DMS53 treated with DMSO at 0.1 percent for 48 hours (cell line): ENCODE results near the gene KIAA1549.

Experiments used
- DNase-seq: peaks from one replicate; lab custom pipeline; 2025; ENCODE audit not compliant: unreplicated experiment; lab: John Stamatoyannopoulos, UW

Gene KIAA1549

GRCh38 chr7:138911007-138911406 is 70.2 kb downstream of the KIAA1549 start:
- DNase-seq = no peak

GRCh38 chr7:138907850-138908249 is 73.3 kb downstream of the KIAA1549 start:
- DNase-seq = no peak

DNA sequence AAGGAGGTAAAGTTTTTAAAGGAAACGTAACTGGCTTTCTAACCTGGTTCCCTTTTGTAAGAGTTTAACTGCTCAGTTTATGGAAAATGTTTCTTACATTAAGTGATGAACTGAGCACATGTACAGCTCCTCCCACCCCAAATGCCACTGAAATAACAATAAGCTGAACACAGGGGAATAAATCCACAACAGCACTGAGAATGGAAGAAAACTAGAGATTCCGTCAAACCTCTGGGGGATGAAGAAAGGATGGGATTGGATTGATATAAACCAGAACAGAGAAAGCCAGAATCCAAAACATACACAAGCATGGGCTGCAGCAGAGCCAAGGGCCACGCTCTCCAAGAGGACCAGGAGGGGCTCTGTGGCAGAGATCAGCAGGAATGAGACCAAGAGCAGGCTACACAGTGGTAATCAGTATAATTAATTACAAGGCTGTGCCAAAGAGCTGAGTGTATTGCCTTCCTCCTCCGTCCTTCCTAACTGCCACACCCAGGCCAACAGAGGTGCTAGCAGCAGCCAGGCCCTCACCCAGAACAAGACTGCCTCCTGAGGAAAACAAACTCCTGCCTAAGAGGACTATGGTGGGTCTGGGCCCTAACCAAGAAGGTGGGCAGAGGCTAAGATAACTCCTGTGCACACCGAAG is 73.9 kb downstream of the KIAA1549 start:
- no peak for DNase-seq

- DNase-seq = peak; percentile 57
Observed at GRCh38 chr7:138903859-138904435, 77.2 kb downstream of the KIAA1549 start.

DNA sequence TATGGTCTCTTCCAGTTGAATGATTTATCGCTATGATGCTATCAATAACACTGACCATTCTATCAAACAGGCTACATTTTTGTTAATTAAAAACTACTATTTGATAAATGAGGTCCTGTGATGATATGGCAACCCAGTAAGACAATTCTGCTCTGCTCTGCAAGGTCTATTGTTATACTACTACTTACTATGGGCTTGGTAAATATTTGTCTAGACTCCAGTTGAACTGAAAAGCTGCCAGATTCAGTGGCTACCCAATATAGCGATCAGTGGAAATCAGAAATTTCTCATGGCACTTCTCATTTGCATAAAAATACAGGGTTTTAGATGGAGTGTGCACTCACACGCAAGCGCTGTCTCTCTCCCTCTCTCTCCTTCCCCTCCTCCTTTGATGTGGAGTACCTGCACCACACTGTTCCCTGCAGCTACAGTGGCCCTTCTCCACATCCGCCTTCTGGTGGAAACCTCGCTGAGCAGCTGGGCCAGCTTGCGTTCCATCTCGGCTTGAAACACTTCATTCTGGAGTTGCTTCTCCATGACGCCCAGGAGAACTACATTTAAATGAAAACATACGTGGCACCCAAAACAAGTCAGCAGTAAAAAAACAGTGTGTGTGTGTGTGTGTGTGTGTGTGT is 77.9 kb downstream of the KIAA1549 start:
- DNase-seq = peak; percentile 98

DNA sequence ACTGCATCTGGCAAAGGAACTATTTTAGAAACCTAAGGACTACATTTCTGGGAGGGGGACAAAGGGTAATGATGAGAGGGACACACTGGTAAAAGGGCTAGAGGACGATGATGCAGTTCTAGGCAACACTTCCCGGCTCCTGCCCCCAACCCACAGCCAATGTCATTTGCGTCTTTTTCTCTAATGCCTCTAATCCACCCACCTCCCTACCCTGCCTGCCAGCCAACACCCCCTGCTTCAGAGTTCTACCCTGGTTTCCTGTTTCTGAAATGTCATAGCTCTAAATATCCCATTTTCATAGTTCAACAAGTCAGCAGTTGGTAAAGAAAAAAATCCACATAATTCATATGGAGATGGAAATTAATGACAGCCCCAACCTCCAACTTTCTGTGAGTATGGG is 79.0 kb downstream of the KIAA1549 start:
- DNase-seq = no peak

GRCh38 chr7:138900035-138900828 is 81.0 kb downstream of the KIAA1549 start:
- DNase-seq = no peak

GRCh38 chr7:138898802-138899201 is 82.4 kb downstream of the KIAA1549 start:
- no peak for DNase-seq

GRCh38 chr7:138898255-138898654 is 82.9 kb downstream of the KIAA1549 start:
- DNase-seq = no peak

GRCh38 chr7:138895679-138896078 is 85.5 kb downstream of the KIAA1549 start:
- DNase-seq = no peak

GRCh38 chr7:138893258-138893657 is 87.9 kb downstream of the KIAA1549 start:
- DNase-seq = no peak

- DNase-seq = peak; percentile 20
Observed at GRCh38 chr7:138892812-138893211, 88.4 kb downstream of the KIAA1549 start.

DNA sequence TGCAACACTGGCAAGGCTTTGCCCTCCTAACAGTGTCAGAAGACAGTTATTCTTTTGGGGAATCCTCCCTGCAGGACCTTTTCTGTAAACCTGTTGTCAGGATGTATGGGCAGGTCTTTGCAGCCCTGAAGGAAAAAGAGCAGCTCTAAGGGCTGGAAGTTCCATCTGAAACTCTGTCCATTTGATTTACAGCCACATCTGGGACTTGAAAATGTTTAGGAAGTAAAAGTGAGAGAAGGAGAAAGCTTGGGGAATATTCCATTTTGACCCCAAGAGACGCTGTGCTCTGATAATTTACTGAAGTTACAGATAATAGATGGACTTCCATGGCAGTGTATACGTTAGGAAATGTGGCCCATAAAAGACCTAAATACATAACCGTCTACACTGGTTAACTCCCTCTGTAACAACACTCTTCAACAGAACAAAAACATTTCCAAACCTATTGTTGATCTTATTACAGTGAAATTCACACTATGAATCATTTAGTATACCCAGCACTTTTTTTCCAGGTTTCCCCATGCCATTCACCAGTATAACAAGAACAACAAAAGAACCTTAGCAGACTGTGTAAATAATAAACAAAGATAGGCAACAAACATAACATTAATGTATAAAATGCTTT is 89.1 kb downstream of the KIAA1549 start:
- no peak for DNase-seq

DNA sequence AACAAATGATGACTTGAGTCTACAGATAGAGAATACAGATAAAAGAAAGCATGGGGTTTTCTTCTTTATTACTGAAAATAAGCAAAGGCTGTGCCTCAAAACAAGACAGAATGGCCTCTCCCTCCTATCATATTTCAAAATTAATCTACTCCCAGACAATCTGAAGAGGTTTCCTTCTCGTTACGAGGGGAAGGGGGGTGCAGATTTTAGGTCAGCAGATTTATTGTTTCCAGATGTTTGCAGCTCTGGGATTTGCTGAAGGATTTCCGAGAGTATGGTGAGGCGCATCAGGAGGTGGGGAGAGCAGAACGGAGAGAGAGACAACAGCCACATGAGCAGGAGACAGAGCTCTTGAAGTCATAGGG is 89.8 kb downstream of the KIAA1549 start:
- DNase-seq = no peak

DNA sequence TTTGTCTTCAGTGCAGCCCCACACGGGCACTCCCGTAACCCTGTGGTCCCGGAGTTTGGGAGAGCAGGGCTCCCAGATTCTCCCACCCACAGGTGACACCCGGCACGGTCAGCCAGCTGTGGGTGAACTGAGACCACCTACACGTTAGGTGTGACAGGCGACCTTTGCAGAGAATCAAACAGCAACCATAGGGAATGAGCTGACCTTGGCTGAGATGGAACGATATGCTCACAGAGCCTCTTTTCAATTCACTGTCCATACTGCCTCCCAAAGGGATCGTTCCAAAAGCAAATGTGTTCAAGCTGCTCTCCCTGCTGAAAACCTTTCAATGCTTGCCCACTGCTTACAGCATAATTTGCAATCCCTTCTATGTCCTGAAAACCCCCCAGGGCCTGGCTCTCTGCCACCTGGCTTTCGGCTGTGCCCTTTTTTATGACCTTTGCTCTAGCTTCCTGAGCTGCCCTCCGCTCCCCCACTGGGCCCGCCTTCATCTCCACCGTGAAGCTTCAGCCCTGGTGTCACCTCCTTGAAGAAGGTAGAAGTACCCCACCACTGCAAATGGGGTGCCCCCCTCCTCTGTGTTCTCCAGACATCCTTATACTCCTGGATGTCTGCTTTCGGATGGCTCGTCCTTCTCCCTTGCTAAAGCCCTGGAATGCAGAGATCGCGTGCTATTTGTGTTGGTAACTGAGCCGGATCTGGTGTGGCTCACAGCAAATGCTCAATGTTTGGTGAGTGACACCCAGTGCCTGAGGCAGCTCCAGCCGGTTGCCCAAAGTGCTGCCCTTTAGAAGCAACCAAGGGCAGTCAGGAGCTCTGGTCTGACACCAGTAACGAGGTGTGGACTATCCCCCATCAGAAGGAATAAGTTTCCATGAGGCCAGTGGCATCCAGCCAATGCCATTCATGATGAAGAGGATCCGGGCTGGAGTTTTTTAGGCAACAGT is 90.4 kb downstream of the KIAA1549 start:
- no peak for DNase-seq

- peak; percentile 45 for DNase-seq
Observed at GRCh38 chr7:138889582-138890498, 91.3 kb downstream of the KIAA1549 start.

DNA sequence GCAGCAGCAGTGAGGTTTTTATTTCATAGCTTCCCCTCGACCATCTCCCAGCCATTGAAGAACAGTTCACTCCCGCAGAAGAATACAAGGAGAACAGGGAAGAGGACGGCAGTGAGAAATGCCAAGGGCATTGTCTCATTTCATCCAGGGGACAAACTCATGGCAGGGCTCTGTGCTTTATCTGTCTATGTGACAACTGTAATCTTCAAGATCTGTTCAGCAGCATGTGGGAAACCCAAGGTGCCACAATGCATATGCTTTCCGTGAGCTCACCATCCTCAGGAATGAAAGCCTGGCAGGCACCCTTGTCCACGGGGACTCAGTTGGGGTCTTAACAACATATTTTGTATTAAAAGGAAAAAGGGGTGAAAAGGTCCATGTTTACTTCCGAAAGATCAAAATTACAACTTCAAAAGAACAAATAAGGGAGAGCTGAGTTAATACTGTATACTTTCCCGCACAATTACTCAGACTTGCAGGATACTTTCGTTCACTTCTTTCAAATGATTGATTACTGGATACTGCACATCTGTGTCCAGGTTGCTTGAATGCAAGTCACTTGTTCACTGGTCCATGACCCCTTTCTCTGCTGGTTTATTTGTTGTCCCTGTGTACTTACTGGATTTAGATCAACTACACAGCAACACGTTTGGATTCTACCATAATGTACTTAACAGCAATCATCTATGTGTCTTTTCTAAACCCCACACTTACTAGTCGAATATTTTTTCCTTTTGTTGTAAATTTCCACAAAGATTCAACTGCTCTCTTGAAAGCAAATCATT is 93.1 kb downstream of the KIAA1549 start:
- DNase-seq = no peak

GRCh38 chr7:138887085-138887710 is 94.0 kb downstream of the KIAA1549 start:
- no peak for DNase-seq
